Stimulated activated CD4-positive, alpha-beta T cell treated with anti-CD3 and anti-CD28 coated beads, Interleukin-2, amount 100 ng/mL, for 24 hours (primary cell): ENCODE results near the gene CATSPERZ.

Experiments used
- DNase-seq, 2 donors: peaks; one replicate each; pipeline ENCODE4 v3.0.0-alpha.2; 2020

Gene CATSPERZ

DNA sequence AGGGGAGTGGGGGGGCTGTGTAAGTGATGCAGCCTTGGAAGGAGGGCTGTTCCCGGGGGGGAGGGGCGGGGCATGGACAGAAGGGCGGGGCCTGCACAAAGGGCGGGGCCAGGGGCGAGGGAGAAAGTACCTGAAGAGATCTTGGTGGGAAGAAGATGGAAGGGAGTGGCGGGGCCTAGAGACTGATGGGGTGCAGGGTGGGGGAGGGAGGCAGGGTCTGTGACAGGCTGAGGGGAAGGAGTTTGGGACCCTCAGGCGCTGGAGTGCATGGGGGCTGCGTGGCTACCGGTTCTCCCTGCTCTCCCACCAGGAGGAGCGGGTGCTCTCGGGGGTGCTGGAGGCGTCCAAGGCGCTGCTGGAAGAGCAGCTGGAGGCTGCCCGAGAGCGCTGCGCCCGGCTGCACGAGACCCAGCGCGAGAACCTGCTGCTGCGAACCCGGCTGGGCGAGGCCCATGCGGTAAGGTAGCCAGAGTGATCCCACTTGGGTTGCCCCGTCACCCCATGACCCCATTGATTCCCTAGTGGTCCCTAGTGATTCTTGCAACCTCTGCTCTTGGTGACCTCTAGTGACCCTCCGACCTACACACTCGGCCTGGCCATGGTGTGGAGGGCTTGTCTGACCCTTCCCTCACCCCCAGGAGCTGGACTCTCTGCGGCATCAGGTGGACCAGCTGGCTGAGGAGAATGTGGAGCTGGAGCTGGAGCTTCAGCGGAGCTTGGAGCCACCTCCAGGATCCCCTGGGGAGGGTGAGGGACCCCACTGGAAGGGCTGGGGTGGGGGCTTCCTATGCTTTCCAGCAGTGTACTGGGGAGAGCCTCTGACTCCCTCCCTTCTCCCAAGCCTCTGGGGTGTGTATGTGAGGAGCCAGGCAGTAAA lies 42.9 kb downstream of the CATSPERZ start:
- no peak for DNase-seq

GRCh38 chr11:64343767-64344559 lies 43.8 kb downstream of the CATSPERZ start:
- no peak for DNase-seq

DNA sequence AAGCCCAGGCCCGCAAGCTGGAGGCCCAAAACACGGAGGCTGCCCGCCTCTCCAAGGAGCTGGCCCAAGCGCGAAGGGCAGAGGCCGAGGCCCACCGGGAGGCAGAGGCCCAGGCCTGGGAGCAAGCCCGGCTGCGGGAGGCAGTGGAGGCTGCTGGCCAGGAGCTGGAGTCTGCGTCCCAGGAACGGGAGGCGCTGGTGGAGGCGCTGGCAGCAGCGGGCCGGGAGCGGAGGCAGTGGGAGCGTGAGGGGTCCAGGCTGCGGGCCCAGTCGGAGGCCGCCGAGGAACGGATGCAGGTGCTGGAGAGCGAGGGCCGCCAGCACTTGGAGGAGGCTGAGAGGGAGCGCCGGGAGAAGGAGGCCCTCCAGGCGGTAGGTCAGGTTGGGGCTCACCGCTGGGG lies 44.6 kb downstream of the CATSPERZ start:
- no peak for DNase-seq

- no peak for DNase-seq
Measured at GRCh38 chr11:64347193-64347867, 47.2 kb downstream of the CATSPERZ start.

DNA sequence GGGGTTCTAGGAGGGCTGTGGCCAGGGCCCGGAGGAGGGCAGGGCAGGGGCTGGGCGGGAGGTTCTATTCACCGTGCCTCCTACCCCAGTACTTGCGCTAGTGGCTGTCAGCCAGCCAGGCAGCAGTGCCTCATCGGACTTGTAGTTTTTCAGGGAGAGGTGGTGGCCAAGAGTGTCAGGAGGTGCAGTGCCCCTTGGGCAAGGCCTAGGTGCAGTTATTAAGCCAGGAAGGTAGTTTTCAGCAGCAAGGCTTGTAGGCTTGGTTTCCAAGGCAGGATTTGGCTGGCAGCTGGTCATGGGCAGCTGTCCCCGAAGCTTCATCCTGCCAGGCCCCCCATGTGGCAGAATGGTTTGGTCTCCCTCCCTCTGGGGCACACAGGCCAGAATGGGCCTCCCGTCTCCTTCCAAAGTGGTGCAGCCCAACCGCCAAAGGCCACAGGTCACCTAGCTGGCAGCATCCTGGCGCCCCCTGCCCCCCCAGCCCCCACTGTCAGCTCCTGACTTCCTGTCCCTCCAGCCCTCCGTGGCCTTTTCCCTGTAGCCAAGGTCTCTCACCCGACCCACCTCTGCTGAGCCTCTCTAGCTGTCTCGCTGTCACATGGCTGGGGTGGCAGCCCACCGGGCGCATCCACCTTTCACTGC lies 48.3 kb downstream of the CATSPERZ start:
- DNase-seq: no peak

- no peak for DNase-seq
Measured at GRCh38 chr11:64349025-64349387, 48.8 kb downstream of the CATSPERZ start.

DNA sequence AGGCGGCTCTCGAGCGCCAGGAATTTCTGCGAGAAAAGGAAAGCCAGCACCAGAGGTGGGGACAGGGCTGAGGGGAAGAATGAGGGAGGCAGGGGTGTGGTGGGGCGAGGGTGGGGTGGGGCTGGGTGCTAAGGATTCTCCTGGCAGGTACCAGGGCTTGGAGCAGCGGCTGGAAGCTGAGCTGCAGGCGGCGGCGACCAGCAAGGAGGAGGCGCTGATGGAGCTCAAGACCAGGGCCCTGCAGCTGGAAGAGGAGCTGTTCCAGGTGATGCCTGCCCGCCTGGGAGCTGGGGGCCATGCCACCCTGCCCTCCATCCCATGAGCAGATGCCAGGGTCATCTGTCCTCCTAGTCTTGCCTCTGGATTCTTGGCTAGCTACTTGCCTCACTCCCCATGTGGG lies 49.2 kb downstream of the CATSPERZ start:
- no peak for DNase-seq

- DNase-seq: no peak
Measured at GRCh38 chr11:64351136-64351631, 51.0 kb downstream of the CATSPERZ start.

DNA sequence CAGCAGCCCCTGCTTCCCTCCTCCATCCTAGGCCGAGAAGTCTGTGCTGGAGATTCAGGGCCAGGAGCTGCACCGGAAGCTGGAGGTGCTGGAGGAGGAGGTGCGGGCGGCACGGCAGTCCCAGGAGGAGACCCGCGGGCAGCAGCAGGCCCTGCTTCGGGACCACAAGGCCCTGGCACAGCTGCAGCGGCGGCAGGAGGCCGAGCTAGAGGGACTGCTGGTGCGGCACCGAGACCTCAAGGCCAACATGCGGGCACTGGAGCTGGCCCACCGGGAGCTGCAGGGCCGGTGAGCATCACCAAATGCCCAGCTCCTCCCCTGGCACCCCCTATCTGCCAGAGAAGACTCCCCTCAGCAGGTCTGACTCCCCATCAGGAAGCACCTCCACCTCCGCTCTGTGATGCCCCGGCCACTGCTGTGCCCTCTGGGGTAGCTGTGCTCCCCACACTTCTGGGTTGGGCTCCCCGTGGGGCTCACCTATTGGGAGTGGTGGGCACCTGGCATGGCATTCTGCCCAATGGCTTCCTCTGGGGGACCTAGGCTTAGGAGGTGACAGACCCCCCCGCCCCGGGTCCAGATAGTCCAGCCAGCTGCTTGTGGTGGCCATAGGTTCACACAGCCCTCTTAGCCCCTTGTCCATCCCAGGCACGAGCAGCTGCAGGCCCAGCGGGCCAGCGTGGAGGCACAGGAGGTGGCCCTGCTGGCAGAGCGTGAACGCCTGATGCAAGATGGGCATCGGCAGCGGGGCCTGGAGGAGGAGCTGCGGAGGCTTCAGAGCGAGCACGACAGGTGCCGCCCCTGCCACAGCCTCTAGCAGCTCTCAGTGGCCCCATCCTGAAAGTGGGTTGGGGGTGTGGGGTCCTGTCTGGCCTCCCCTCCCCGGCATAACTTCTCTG lies 52.2 kb downstream of the CATSPERZ start:
- no peak for DNase-seq

DNA sequence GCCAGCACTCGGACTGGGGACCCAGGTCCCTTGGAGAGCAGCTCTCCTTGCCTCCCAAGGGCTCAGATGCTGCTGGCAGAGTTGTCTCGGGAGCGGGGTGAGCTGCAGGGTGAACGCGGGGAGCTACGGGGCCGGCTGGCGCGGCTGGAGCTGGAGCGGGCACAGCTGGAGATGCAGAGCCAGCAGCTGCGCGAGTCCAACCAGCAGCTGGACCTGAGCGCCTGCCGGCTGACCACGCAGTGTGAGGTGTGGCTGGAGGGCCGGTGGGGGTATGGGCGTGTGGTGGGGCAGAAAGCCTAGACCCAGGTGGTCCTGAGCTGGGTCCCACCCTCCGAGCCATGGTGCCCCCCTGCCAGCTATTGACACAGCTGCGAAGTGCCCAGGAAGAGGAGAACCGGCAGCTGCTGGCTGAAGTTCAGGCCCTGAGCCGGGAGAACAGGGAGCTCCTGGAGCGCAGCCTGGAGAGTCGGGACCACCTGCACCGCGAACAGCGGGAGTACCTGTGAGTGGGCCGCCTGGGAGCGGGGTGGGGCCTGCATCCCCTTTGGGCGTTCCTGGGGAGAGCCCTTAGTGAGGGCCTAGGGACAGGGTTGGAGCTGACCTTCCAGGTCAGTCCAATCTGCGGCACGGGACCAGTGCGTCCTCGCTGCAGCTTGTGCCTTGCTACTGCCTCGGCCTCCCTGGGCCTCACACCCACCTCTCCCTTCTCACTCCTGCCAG lies 53.0 kb downstream of the CATSPERZ start:
- DNase-seq: no peak

DNA sequence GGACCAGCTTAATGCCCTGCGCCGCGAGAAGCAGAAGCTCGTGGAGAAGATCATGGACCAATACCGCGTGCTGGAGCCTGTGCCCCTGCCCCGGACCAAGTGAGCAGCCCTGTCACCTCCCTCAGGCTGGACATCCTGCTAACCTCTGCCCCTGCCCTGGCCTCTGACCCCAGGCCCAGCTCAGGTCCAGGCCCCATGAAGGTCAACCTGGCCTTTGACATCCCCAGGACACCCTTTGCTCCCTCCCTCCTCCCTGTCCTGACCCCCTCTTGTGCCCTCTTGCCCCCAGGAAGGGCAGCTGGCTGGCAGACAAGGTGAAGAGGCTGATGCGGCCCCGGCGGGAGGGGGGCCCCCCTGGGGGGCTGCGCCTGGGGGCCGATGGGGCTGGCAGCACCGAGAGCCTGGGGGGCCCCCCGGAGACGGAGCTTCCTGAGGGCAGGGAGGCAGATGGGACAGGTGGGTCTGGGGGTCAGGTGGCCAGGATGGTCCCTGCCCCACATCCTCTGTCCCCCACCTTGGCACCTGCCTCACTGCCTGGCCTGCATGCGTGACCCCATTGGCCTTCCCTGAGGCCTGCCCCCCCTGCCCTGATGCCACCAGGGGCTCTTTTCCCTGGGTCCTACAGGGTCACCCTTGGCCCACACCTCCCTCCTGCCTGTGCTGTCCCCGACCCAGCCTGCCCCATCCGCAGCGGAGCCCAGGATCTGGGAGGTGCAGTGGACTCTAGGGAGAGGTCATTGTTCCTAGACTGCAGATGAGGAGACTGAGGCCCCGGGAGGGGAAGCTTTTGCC lies 53.8 kb downstream of the CATSPERZ start:
- DNase-seq: no peak
